Neural progenitor cell (in vitro differentiated cells): ENCODE measurements around the gene SIRT5.

Experiments used
- CTCF ChIP-seq: fragments of 200-600 bp; sonication (generic); IDR thresholded peaks from 2 replicates; pipeline ENCODE4 v1.5.1; 2017; ENCODE audit warnings: antibody characterized with exemption, mild to moderate bottlenecking
- EZH2 ChIP-seq: fragments of 200-600 bp; sonication (generic); IDR thresholded peaks from 2 replicates; pipeline ENCODE4 v1.6.1; 2017; ENCODE audit warnings: antibody characterized with exemption, mild to moderate bottlenecking, moderate library complexity

GRCh38 chr6:13535306-13535705, 39.1 kb upstream of the SIRT5 start:
- TF ChIP-seq CTCF, result no peak
- no peak for TF ChIP-seq EZH2
